Measurements from ENCODE around the gene MUS81.
A peak's percentile ranks its signal among the peaks of the same experiment; 100 is the strongest.
"Not testable (repeated sequence)": the region's sequence is repeated elsewhere in the genome, so short reads cannot be mapped to it uniquely, and the experiment has no call there.

Gene MUS81

GRCh38 chr11:65891219-65892136 lies 31.2 kb downstream of the MUS81 start:
- Mint-ChIP-seq H3K4me1 (ENCODE audit: low read depth in 2 of 2) (peaks cover 49 to 61% of the 10 kb centered on the region in 2 donors), H3K36me3 (ENCODE audit: insufficient read depth) (peaks cover 31% of the 10 kb centered on the region), H3K9me3 (no peaks in the 10 kb centered on the region), H3K4me3 (peak overlapping the region; percentile 89 to 93), H3K27ac (peak overlapping the region; percentile 92 to 97), H3K27me3 (no peaks in the 10 kb centered on the region)
- no peak for ATAC-seq (replicated peaks)
- no peak for DNase-seq

- H3K27ac Mint-ChIP-seq, result peak overlapping the region; percentile 92 to 97
- not testable (repeated sequence) for ATAC-seq (replicated peaks); DNase-seq; H3K27me3 Mint-ChIP-seq; H3K9me3 Mint-ChIP-seq
- H3K4me3 Mint-ChIP-seq, result peak overlapping the region; percentile 89 to 93
- peaks cover 44 to 56% of the 10 kb centered on the region in 2 donors for H3K4me1 Mint-ChIP-seq (ENCODE audit: low read depth in 2 of 2)
- H3K36me3 Mint-ChIP-seq (ENCODE audit: insufficient read depth), result peaks cover 31% of the 10 kb centered on the region
Observed at GRCh38 chr11:65892137-65892540, 31.9 kb downstream of the MUS81 start.

GRCh38 chr11:65892661-65893317 lies 32.6 kb downstream of the MUS81 start:
- peaks cover 28% of the 10 kb centered on the region for H3K36me3 Mint-ChIP-seq (ENCODE audit: insufficient read depth)
- H3K4me3 Mint-ChIP-seq, result peak overlapping the region; percentile 89 to 93
- H3K27ac Mint-ChIP-seq, result peak overlapping the region; percentile 92 to 97
- H3K4me1 Mint-ChIP-seq (ENCODE audit: low read depth in 2 of 2), result peaks cover 42 to 52% of the 10 kb centered on the region in 2 donors
- ATAC-seq (replicated peaks) (no peak), DNase-seq (no peak)
- H3K27me3 Mint-ChIP-seq, result no peaks in the 10 kb centered on the region
- H3K9me3 Mint-ChIP-seq, result no peaks in the 10 kb centered on the region

- no peak for DNase-seq
- peak; percentile 7 for ATAC-seq (replicated peaks)
- Mint-ChIP-seq H3K4me3 (peak overlapping the region; percentile 89 to 93), H3K9me3 (no peaks in the 10 kb centered on the region), H3K36me3 (ENCODE audit: insufficient read depth) (peaks cover 20% of the 10 kb centered on the region), H3K27ac (peak overlapping the region; percentile 87 to 92), H3K4me1 (ENCODE audit: low read depth in 2 of 2) (peaks cover 34 to 42% of the 10 kb centered on the region in 2 donors), H3K27me3 (no peaks in the 10 kb centered on the region)
Observed at GRCh38 chr11:65894034-65894591, 33.9 kb downstream of the MUS81 start.

- no peak for DNase-seq
- Mint-ChIP-seq H3K4me3 (peak overlapping the region; percentile 22 to 62), H3K27me3 (no peaks in the 10 kb centered on the region), H3K4me1 (ENCODE audit: low read depth in 2 of 2) (peaks cover 21 to 31% of the 10 kb centered on the region in 2 donors), H3K36me3 (ENCODE audit: insufficient read depth) (peaks cover 17% of the 10 kb centered on the region), H3K9me3 (no peaks in the 10 kb centered on the region), H3K27ac (peak overlapping the region; percentile 28 to 51)
- no peak for ATAC-seq (replicated peaks)
Observed at GRCh38 chr11:65895482-65895981, 35.3 kb downstream of the MUS81 start.

- H3K4me1 Mint-ChIP-seq (ENCODE audit: low read depth in 2 of 2), result peaks cover 21 to 30% of the 10 kb centered on the region in 2 donors
- H3K4me3 Mint-ChIP-seq, result no peak overlapping the region
- ATAC-seq (replicated peaks) (no peak), DNase-seq (no peak)
- H3K9me3 Mint-ChIP-seq, result no peaks in the 10 kb centered on the region
- H3K36me3 Mint-ChIP-seq (ENCODE audit: insufficient read depth), result peaks cover 17% of the 10 kb centered on the region
- no peaks in the 10 kb centered on the region for H3K27me3 Mint-ChIP-seq
- peak overlapping the region; percentile 49 to 51 for H3K27ac Mint-ChIP-seq
Observed at GRCh38 chr11:65896034-65896999, 36.1 kb downstream of the MUS81 start.

GRCh38 chr11:65897020-65897471 lies 36.8 kb downstream of the MUS81 start:
- no peak for ATAC-seq (replicated peaks)
- Mint-ChIP-seq H3K4me3 (peak overlapping the region in 1 of 2 donors; percentile 46), H3K27ac (no peak overlapping the region), H3K4me1 (ENCODE audit: low read depth in 2 of 2) (peaks cover 24 to 27% of the 10 kb centered on the region in 2 donors), H3K9me3 (no peaks in the 10 kb centered on the region), H3K27me3 (no peaks in the 10 kb centered on the region), H3K36me3 (ENCODE audit: insufficient read depth) (peaks cover 15% of the 10 kb centered on the region)
- no peak for DNase-seq

- peaks cover 15% of the 10 kb centered on the region for H3K36me3 Mint-ChIP-seq (ENCODE audit: insufficient read depth)
- peaks cover 19 to 20% of the 10 kb centered on the region in 2 donors for H3K4me1 Mint-ChIP-seq (ENCODE audit: low read depth in 2 of 2)
- no peaks in the 10 kb centered on the region for H3K27me3 Mint-ChIP-seq
- no peaks in the 10 kb centered on the region for H3K9me3 Mint-ChIP-seq
- ATAC-seq (replicated peaks) (no peak), DNase-seq (no peak)
- H3K4me3 Mint-ChIP-seq, result peak overlapping the region; percentile 76 to 82
- peak overlapping the region; percentile 65 to 82 for H3K27ac Mint-ChIP-seq
Observed at GRCh38 chr11:65898656-65899355, 38.6 kb downstream of the MUS81 start.

- ATAC-seq (replicated peaks) (no peak), DNase-seq (peak in 2 of 3 experiments; percentile 24 to 26)
- H3K4me3 Mint-ChIP-seq, result peak overlapping the region; percentile 69
- peaks cover 18% of the 10 kb centered on the region for H3K36me3 Mint-ChIP-seq (ENCODE audit: insufficient read depth)
- peaks cover 12 to 14% of the 10 kb centered on the region in 2 donors for H3K4me1 Mint-ChIP-seq (ENCODE audit: low read depth in 2 of 2)
- no peaks in the 10 kb centered on the region for H3K27me3 Mint-ChIP-seq
- peak overlapping the region in 1 of 2 donors; percentile 65 for H3K27ac Mint-ChIP-seq
- no peaks in the 10 kb centered on the region for H3K9me3 Mint-ChIP-seq
Observed at GRCh38 chr11:65899356-65900124, 39.3 kb downstream of the MUS81 start.

GRCh38 chr11:65900125-65900898 lies 40.1 kb downstream of the MUS81 start, which contains the start of gene FOSL1:
Gene FOSL1, minus strand, starts transcription at chr11:65900388. Its CDS starts 49 bp downstream, at chr11:65900339.
- Mint-ChIP-seq H3K4me1 (ENCODE audit: low read depth in 2 of 2) (peaks cover 10 to 14% of the 10 kb centered on the region in 2 donors), H3K36me3 (ENCODE audit: insufficient read depth) (peaks cover 18% of the 10 kb centered on the region), H3K27ac (peak within 1 kb of the TSS; percentile 16 to 77), H3K27me3 (no peaks in the 10 kb centered on the region), H3K9me3 (no peaks in the 10 kb centered on the region), H3K4me3 (peak within 1 kb of the TSS; percentile 69)
- peak; percentile 87 to 89 (median 89) for DNase-seq
- peak; percentile 89 for ATAC-seq (replicated peaks)

- H3K36me3 Mint-ChIP-seq (ENCODE audit: insufficient read depth), result peaks cover 18% of the 10 kb centered on the region
- H3K27ac Mint-ChIP-seq, result peak overlapping the region; percentile 16 to 77
- no peaks in the 10 kb centered on the region for H3K27me3 Mint-ChIP-seq
- H3K4me3 Mint-ChIP-seq, result peak overlapping the region; percentile 59 to 69
- H3K9me3 Mint-ChIP-seq, result no peaks in the 10 kb centered on the region
- peaks cover 7 to 14% of the 10 kb centered on the region in 2 donors for H3K4me1 Mint-ChIP-seq (ENCODE audit: low read depth in 2 of 2)
- ATAC-seq (replicated peaks) (no peak), DNase-seq (no peak)
Observed at GRCh38 chr11:65900899-65901180, 40.6 kb downstream of the MUS81 start.

Measured in effector memory CD8-positive, alpha-beta T cell (primary cell).